GM10248 (cell line): ENCODE results near the gene MED9.

ENCODE experiments used
- CTCF ChIA-PET: fragments of 300-600 bp; sonication (Branson Sonifier 250); formaldehyde crosslinking; extraction: SDS; loops from one replicate; lab custom pipeline; 2021; ENCODE audit warnings: antibody characterized with exemption; lab: Yijun Ruan, JAX
- POLR2A ChIA-PET: fragments of 350-650 bp; sonication (Branson Sonifier 250); formaldehyde crosslinking; extraction: SDS; loops from one replicate; lab custom pipeline; 2020; ENCODE audit warnings: antibody characterized with exemption; lab: Yijun Ruan, JAX
- DNase-seq: peaks from one replicate; pipeline ENCODE4 v3.0.0; 2012; ENCODE audit errors: extremely low spot score
- TF ChIP-seq, protein P1 (sequence below): IDR thresholded peaks from 2 replicates; pipeline ENCODE4 v1.5.1; 2012; ENCODE audit warnings: mild to moderate bottlenecking, low read depth; ENCODE audit errors: extremely low read depth, missing control alignments, control extremely low read depth

Gene MED9

DNA sequence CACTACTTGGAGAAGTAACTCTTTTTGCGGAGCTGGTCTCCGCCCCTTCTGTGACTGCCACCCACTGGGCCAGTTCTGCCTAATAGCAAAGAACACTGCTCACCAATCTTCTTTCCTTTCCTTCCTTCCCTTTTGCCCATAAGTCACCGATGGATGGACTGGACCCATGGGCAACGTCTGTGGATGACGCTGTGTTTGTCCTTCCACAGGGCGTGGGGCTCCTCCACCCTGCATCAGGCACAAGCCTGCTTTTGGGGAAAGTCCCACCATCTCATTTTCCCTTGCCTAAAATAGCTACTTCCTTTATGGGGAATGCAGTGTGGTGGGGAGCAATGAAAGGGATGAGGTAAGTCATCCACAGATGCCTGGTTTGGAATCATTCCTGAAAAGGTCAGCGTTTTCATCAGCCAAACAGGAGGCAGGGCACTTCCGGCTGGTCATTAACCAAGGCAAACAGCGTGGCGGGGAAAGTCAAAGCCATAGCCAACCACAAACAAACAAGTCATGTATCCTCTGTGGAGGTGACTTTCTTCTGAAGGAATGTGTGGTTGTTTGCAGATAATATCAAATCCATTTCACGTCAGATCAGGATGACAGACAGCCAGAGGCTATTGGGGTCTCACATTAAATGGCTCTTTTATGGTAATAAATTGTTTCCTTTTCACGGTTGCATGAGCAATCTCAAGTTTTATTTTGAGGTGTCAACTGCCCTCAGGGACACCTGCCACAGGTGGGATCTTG is 30.7 kb upstream of the MED9 start:
- POLR2A ChIA-PET = no interaction called here
- CTCF ChIA-PET = interaction anchor here (0.9 kb wide), 1 partner anchor 196 kb away, joined by 3 read pairs; no protein-coding TSS in a partner anchor
- no peak for DNase-seq
- TF ChIP-seq, protein P1, sequence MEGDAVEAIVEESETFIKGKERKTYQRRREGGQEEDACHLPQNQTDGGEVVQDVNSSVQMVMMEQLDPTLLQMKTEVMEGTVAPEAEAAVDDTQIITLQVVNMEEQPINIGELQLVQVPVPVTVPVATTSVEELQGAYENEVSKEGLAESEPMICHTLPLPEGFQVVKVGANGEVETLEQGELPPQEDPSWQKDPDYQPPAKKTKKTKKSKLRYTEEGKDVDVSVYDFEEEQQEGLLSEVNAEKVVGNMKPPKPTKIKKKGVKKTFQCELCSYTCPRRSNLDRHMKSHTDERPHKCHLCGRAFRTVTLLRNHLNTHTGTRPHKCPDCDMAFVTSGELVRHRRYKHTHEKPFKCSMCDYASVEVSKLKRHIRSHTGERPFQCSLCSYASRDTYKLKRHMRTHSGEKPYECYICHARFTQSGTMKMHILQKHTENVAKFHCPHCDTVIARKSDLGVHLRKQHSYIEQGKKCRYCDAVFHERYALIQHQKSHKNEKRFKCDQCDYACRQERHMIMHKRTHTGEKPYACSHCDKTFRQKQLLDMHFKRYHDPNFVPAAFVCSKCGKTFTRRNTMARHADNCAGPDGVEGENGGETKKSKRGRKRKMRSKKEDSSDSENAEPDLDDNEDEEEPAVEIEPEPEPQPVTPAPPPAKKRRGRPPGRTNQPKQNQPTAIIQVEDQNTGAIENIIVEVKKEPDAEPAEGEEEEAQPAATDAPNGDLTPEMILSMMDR = no peak

DNA sequence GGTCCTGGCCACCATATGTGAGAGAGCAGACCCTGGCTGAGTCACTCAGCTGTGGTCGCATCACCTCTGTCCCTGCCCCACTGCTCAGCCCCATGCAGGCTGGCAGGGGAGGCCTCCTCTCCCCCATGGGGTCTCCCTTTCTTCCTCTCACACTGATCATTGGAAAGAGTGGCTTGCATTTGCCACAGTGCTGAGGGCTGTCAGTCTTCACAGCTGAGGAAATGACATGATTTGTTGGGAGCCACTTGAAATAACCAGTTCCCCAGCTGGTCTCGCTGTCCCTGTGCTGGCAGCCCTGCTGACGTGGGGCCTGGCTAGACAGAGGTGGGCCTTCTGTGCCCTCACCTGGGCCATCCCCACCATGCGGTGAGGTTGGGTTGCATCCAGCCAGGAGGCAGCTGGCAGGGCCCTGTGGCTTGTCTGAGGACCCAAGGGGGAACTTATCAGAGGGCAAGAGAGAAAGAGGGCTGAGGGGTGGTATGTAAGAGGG is 30.1 kb upstream of the MED9 start:
- POLR2A ChIA-PET = no interaction called here

DNA sequence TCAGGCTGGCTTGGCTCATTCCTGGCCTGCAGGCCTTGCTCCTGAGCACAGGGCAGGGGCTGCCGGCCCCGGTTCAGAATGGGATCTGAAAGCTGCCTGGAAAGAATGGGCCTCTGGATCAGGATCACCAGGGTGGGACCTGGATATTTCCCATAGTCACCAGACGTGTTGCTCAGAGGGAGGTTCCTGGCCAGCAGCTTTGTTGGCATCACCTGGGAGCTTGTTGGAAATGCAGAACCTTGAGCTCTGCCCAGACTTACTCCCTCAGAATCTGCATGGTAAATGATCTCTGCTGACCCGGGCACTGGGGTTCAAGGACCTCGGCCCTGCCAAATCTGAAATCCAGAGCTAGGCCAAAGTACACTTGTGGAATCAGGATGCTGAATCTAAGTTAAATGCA is 29.5 kb upstream of the MED9 start:
- CTCF ChIA-PET = no interaction called here
- TF ChIP-seq, protein P1 = no peak
- POLR2A ChIA-PET = no interaction called here
- no peak for DNase-seq

More for the DNA sequence above, 30.1 kb upstream of the MED9 start:
- TF ChIP-seq, protein P1 = no peak
- no peak for DNase-seq
- CTCF ChIA-PET = no interaction called here

DNA sequence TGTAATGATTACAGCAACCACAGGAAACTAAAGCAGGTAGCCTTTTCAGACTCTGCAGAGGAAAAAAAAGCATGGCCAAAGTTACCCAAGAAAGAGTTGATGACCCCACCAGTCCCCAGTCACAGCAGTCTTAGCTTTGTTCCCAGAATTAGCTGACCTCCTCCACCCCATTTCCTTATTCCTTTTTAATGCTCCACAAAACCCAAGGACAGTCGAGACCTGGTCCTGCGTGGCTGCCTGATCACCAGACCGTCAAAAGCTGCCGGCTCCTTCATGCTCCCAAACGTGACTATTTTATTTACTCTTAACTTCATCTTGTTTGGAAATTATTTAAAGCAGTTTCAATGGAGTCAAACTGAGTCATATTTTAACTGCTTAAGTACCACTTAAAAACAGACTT is 28.7 kb upstream of the MED9 start:
- CTCF ChIA-PET = interaction anchor here (1.6 to 2.0 kb wide), 2 partner anchors 26 to 48 kb away, joined by 5 to 6 read pairs; partner anchors contain the start of gene RASD1

DNA sequence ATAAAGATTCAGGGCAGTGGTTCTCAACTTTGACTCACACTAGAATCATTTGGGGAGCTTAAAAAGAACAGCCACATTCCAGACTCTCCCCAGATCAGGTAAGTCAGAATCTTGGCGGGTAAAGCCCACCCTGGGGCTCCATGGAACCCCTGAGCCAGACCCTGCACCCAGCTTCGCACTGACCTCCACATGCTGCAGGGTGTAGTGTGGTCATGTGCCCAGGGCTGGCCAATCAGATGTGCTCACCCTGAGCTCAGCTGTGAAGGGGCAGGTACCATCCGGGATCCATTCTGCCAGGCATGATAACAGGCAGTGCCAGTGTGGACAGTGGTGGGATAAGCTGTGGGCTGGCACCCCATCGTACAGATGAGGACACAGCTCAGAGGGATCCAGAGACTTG is 28.1 kb upstream of the MED9 start:
- POLR2A ChIA-PET = interaction anchor here (0.5 kb wide), 1 partner anchor 1450 kb away, joined by 5 read pairs; no protein-coding TSS in a partner anchor
- CTCF ChIA-PET = interaction anchor here (1.6 to 2.0 kb wide), 5 partner anchors 8 to 93 kb away, joined by 4 to 7 read pairs (median 5); partner anchors contain the start of gene RASD1
- TF ChIP-seq, protein P1 = no peak
- no peak for DNase-seq

More for the DNA sequence above, 28.7 kb upstream of the MED9 start:
- no peak for DNase-seq
- TF ChIP-seq, protein P1 = no peak
- POLR2A ChIA-PET = no interaction called here

DNA sequence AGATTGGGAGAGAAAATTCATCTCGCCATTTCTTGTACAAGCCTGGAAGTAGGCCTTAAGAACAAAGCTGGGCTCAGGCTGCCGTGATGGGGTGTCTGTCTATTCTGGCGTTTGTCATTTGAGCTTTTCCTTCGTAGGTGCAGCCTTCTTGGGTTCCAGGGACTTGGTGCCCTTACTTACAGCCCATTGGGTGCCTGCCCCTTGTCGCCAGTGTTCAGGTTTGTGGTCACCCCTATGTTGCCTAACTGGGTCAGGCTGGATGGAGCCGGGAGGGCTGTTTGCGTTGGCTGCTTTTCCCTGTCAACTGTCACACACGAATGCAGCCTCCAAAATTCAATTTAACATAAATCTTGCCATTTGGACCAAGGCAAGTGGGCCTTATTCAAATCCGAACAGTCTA is 23.7 kb upstream of the MED9 start:
- TF ChIP-seq, protein P1 = no peak
- DNase-seq = no peak
- ChIA-PET CTCF (interaction anchor here (1.0 to 1.8 kb wide), 2 partner anchors 19 to 43 kb away, joined by 4 read pairs; partner anchors contain the start of gene RASD1), POLR2A (no interaction called here)
